Measurements from ENCODE around the gene CPA5. TPM values are rescaled to one million over a fixed set of nuclear protein-coding genes. Genes with fewer than 3 reads are reported as not detected.

The CPA5 gene
- polyA plus RNA-seq, 2 donors: 0.01 to 0.04 TPM

DNA sequence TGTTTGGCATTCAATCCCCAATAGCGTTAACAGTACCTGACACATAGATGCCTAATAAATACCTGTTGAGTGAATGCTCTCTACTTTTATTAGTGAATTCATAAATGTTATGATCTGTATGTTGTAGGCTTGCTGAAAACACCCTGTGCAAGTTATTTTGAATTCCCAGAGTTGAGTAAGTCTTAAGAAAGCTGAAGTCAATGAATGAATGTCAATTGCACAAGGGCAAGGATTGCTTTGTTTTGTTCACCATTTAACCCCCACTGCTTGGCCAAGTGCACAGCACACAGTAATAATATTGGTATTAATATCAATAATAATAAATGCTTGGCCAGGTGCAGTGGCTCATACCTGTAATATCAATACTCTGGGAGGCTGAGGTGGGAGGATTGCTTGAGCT is 45.9 kb downstream of the CPA5 start:
- Histone ChIP-seq H3K9me3 (ENCODE audit: control insufficient read depth in 2 of 2, insufficient read depth in 1 of 2, low read depth in 1 of 2, low read length in 1 of 2) (no peaks in the 10 kb centered on the region), H3K4me3 (ENCODE audit: low read depth in 1 of 2, low read length in 2 of 2) (no peak overlapping the region), H3K27me3 (ENCODE audit: control insufficient read depth in 1 of 2, insufficient read depth in 2 of 2, low read length in 2 of 2) (no peaks in the 10 kb centered on the region), H3K27ac (ENCODE audit: low read depth in 2 of 2, low read length in 1 of 2) (no peak overlapping the region), H3K36me3 (ENCODE audit: control insufficient read depth in 2 of 2, insufficient read depth in 2 of 2, low read length in 1 of 2) (no peaks in the 10 kb centered on the region), H3K4me1 (ENCODE audit: control insufficient read depth in 2 of 2, insufficient read depth in 2 of 2, low read length in 1 of 2) (no peaks in the 10 kb centered on the region)
- WGBS, 2 donors: 76 to 91% methylated on average over 1 of the region's 1 CpG

GRCh38 chr7:130393101-130393561 is 48.5 kb downstream of the CPA5 start:
- 55 to 78% methylated on average over 5 of the region's 5 CpGs for WGBS, 2 donors
- Histone ChIP-seq H3K4me1 (ENCODE audit: control insufficient read depth in 2 of 2, insufficient read depth in 2 of 2, low read length in 1 of 2) (no peaks in the 10 kb centered on the region), H3K4me3 (ENCODE audit: low read depth in 1 of 2, low read length in 2 of 2) (no peak overlapping the region), H3K36me3 (ENCODE audit: control insufficient read depth in 2 of 2, insufficient read depth in 2 of 2, low read length in 1 of 2) (no peaks in the 10 kb centered on the region), H3K9me3 (ENCODE audit: control insufficient read depth in 2 of 2, insufficient read depth in 1 of 2, low read depth in 1 of 2, low read length in 1 of 2) (no peaks in the 10 kb centered on the region), H3K27me3 (ENCODE audit: control insufficient read depth in 1 of 2, insufficient read depth in 2 of 2, low read length in 2 of 2) (no peaks in the 10 kb centered on the region), H3K27ac (ENCODE audit: low read depth in 2 of 2, low read length in 1 of 2) (no peak overlapping the region)

DNA sequence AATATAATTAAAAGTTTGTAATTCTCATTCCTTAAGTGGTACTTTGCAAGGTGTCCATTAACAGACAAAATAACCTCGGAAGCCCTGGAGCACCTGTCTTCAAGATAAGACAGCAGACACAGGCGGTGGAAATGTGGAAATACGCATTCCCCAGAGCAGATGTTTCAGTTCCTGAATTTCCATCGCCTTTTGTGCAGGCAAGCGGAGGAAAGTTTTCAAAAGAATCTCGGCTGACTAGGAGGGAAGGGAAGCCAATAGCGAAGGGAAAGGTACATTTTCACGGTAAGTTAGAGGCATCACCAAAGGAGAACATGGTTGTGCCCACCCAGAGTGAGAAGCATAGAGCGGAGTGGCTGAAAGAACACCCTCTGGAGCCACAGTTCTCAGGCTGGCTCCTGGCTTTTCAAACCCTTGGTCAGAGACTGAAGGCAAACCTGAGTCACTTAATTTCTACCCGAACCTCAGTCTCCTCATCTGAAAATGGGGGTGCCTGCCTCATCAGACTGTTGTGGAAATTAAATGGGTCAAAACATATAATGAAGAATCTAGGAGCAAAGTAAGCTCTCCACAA is 49.3 kb downstream of the CPA5 start:
- Histone ChIP-seq H3K36me3 (ENCODE audit: control insufficient read depth in 2 of 2, insufficient read depth in 2 of 2, low read length in 1 of 2) (no peaks in the 10 kb centered on the region), H3K27me3 (ENCODE audit: control insufficient read depth in 1 of 2, insufficient read depth in 2 of 2, low read length in 2 of 2) (no peaks in the 10 kb centered on the region), H3K4me3 (ENCODE audit: low read depth in 1 of 2, low read length in 2 of 2) (no peak overlapping the region), H3K9me3 (ENCODE audit: control insufficient read depth in 2 of 2, insufficient read depth in 1 of 2, low read depth in 1 of 2, low read length in 1 of 2) (no peaks in the 10 kb centered on the region), H3K4me1 (ENCODE audit: control insufficient read depth in 2 of 2, insufficient read depth in 2 of 2, low read length in 1 of 2) (no peaks in the 10 kb centered on the region), H3K27ac (ENCODE audit: low read depth in 2 of 2, low read length in 1 of 2) (no peak overlapping the region)
- WGBS, 2 donors: 84 to 86% methylated on average over 10 of the region's 10 CpGs

GRCh38 chr7:130394421-130395195 is 50.0 kb downstream of the CPA5 start:
- no peaks in the 10 kb centered on the region for H3K36me3 ChIP-seq (ENCODE audit: control insufficient read depth in 2 of 2, insufficient read depth in 2 of 2, low read length in 1 of 2)
- H3K9me3 ChIP-seq (ENCODE audit: control insufficient read depth in 2 of 2, insufficient read depth in 1 of 2, low read depth in 1 of 2, low read length in 1 of 2): no peaks in the 10 kb centered on the region
- no peaks in the 10 kb centered on the region for H3K27me3 ChIP-seq (ENCODE audit: control insufficient read depth in 1 of 2, insufficient read depth in 2 of 2, low read length in 2 of 2)
- WGBS, 2 donors: 84 to 85% methylated on average over 7 of the region's 7 CpGs
- H3K4me3 ChIP-seq (ENCODE audit: low read depth in 1 of 2, low read length in 2 of 2): no peak overlapping the region
- no peaks in the 10 kb centered on the region for H3K4me1 ChIP-seq (ENCODE audit: control insufficient read depth in 2 of 2, insufficient read depth in 2 of 2, low read length in 1 of 2)
- H3K27ac ChIP-seq (ENCODE audit: low read depth in 2 of 2, low read length in 1 of 2): no peak overlapping the region

DNA sequence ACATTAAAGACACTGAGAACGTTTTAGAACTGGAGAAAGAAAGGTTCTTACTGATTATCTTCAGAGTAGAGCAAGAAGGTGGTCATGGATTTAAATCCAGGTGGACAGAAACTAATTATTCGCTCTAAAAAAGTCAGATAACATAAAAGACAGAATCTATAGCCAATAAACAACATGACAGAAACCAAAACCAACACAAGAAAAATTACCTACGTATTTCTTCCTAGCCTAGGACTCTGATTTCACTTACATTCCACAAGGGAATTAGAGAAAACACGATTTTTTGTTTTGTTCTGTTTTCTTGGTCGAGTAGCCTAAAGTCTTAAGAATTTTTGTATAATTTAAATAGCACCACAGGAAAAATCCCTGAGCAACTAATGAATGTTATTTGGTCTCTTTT is 50.8 kb downstream of the CPA5 start:
- no peaks in the 10 kb centered on the region for H3K4me1 ChIP-seq (ENCODE audit: control insufficient read depth in 2 of 2, insufficient read depth in 2 of 2, low read length in 1 of 2)
- H3K27me3 ChIP-seq (ENCODE audit: control insufficient read depth in 1 of 2, insufficient read depth in 2 of 2, low read length in 2 of 2): no peaks in the 10 kb centered on the region
- no peaks in the 10 kb centered on the region for H3K36me3 ChIP-seq (ENCODE audit: control insufficient read depth in 2 of 2, insufficient read depth in 2 of 2, low read length in 1 of 2)
- H3K4me3 ChIP-seq (ENCODE audit: low read depth in 1 of 2, low read length in 2 of 2): no peak overlapping the region
- 83% methylated on average over 5 of the region's 5 CpGs for WGBS, 2 donors
- no peak overlapping the region for H3K27ac ChIP-seq (ENCODE audit: low read depth in 2 of 2, low read length in 1 of 2)
- H3K9me3 ChIP-seq (ENCODE audit: control insufficient read depth in 2 of 2, insufficient read depth in 1 of 2, low read depth in 1 of 2, low read length in 1 of 2): no peaks in the 10 kb centered on the region

- H3K9me3 ChIP-seq (ENCODE audit: control insufficient read depth in 2 of 2, insufficient read depth in 1 of 2, low read depth in 1 of 2, low read length in 1 of 2): no peaks in the 10 kb centered on the region
- H3K36me3 ChIP-seq (ENCODE audit: control insufficient read depth in 2 of 2, insufficient read depth in 2 of 2, low read length in 1 of 2): no peaks in the 10 kb centered on the region
- no peak overlapping the region for H3K4me3 ChIP-seq (ENCODE audit: low read depth in 1 of 2, low read length in 2 of 2)
- no peaks in the 10 kb centered on the region for H3K27me3 ChIP-seq (ENCODE audit: control insufficient read depth in 1 of 2, insufficient read depth in 2 of 2, low read length in 2 of 2)
- H3K4me1 ChIP-seq (ENCODE audit: control insufficient read depth in 2 of 2, insufficient read depth in 2 of 2, low read length in 1 of 2): no peaks in the 10 kb centered on the region
- WGBS, 2 donors: 66 to 71% methylated on average over 3 of the region's 3 CpGs
- H3K27ac ChIP-seq (ENCODE audit: low read depth in 2 of 2, low read length in 1 of 2): no peak overlapping the region
Observed at GRCh38 chr7:130396109-130396508, 51.5 kb downstream of the CPA5 start.

- H3K9me3 ChIP-seq (ENCODE audit: control insufficient read depth in 2 of 2, insufficient read depth in 1 of 2, low read depth in 1 of 2, low read length in 1 of 2): no peaks in the 10 kb centered on the region
- H3K4me1 ChIP-seq (ENCODE audit: control insufficient read depth in 2 of 2, insufficient read depth in 2 of 2, low read length in 1 of 2): no peaks in the 10 kb centered on the region
- WGBS, 2 donors: 79 to 88% methylated on average over 7 of the region's 7 CpGs
- no peaks in the 10 kb centered on the region for H3K36me3 ChIP-seq (ENCODE audit: control insufficient read depth in 2 of 2, insufficient read depth in 2 of 2, low read length in 1 of 2)
- H3K27me3 ChIP-seq (ENCODE audit: control insufficient read depth in 1 of 2, insufficient read depth in 2 of 2, low read length in 2 of 2): no peaks in the 10 kb centered on the region
- no peak overlapping the region for H3K27ac ChIP-seq (ENCODE audit: low read depth in 2 of 2, low read length in 1 of 2)
- no peak overlapping the region for H3K4me3 ChIP-seq (ENCODE audit: low read depth in 1 of 2, low read length in 2 of 2)
Observed at GRCh38 chr7:130397051-130397757, 52.6 kb downstream of the CPA5 start.

DNA sequence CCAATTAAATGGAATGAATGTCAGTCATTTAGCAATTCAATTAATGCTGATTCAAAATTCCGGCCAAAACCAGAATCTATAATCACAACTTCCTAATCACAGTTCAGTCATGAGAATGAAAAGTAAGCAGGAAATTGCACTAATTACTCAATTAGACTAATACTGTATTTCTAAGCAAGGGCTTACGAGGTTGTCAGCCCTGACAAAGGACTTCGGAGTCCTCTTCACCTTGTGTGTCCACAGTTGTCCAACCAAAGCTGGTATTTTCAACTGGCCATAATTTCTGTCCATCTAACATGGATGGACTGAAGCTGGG is 53.1 kb downstream of the CPA5 start:
- Histone ChIP-seq H3K27me3 (ENCODE audit: control insufficient read depth in 1 of 2, insufficient read depth in 2 of 2, low read length in 2 of 2) (no peaks in the 10 kb centered on the region), H3K36me3 (ENCODE audit: control insufficient read depth in 2 of 2, insufficient read depth in 2 of 2, low read length in 1 of 2) (no peaks in the 10 kb centered on the region), H3K4me1 (ENCODE audit: control insufficient read depth in 2 of 2, insufficient read depth in 2 of 2, low read length in 1 of 2) (no peaks in the 10 kb centered on the region), H3K9me3 (ENCODE audit: control insufficient read depth in 2 of 2, insufficient read depth in 1 of 2, low read depth in 1 of 2, low read length in 1 of 2) (no peaks in the 10 kb centered on the region), H3K4me3 (ENCODE audit: low read depth in 1 of 2, low read length in 2 of 2) (no peak overlapping the region), H3K27ac (ENCODE audit: low read depth in 2 of 2, low read length in 1 of 2) (no peak overlapping the region)
- 89 to 90% methylated on average over 3 of the region's 3 CpGs for WGBS, 2 donors

GRCh38 chr7:130398526-130399090 is 54.0 kb downstream of the CPA5 start:
- no peak overlapping the region for H3K4me3 ChIP-seq (ENCODE audit: low read depth in 1 of 2, low read length in 2 of 2)
- no peaks in the 10 kb centered on the region for H3K27me3 ChIP-seq (ENCODE audit: control insufficient read depth in 1 of 2, insufficient read depth in 2 of 2, low read length in 2 of 2)
- no peaks in the 10 kb centered on the region for H3K4me1 ChIP-seq (ENCODE audit: control insufficient read depth in 2 of 2, insufficient read depth in 2 of 2, low read length in 1 of 2)
- 81 to 88% methylated on average over 8 of the region's 8 CpGs for WGBS, 2 donors
- H3K27ac ChIP-seq (ENCODE audit: low read depth in 2 of 2, low read length in 1 of 2): no peak overlapping the region
- no peaks in the 10 kb centered on the region for H3K36me3 ChIP-seq (ENCODE audit: control insufficient read depth in 2 of 2, insufficient read depth in 2 of 2, low read length in 1 of 2)
- no peaks in the 10 kb centered on the region for H3K9me3 ChIP-seq (ENCODE audit: control insufficient read depth in 2 of 2, insufficient read depth in 1 of 2, low read depth in 1 of 2, low read length in 1 of 2)

Measured in esophagus (tissue), 2 donors.